HG02759 (cell line): ENCODE data around the gene PREB.
"Not testable (repeated sequence)": the region's sequence is repeated elsewhere in the genome, so short reads cannot be mapped to it uniquely, and the experiment has no call there.

Experiments used
- ATAC-seq: cut with Tn5 transposase; IDR thresholded peaks from one replicate; pipeline ENCODE4 v1.9.1; 2021; ENCODE audit warnings: mild to moderate bottlenecking, moderate library complexity; ENCODE audit not compliant: unreplicated experiment

Gene PREB

GRCh38 chr2:27127883-27128667 is 6.4 kb downstream of the PREB start:
- no peak for ATAC-seq

GRCh38 chr2:27126252-27126710 is 8.2 kb downstream of the PREB start:
- no peak for ATAC-seq

GRCh38 chr2:27125104-27125503 is 9.3 kb downstream of the PREB start:
- ATAC-seq: no peak

- no peak for ATAC-seq
Measured at GRCh38 chr2:27123302-27124150, 10.9 kb downstream of the PREB start, which contains the start of gene ABHD1. TSS of gene ABHD1 (plus strand) at chr2:27123815. CDS start at chr2:27123949, 134 bp downstream.

- ATAC-seq: no peak
Measured at GRCh38 chr2:27122791-27123190, 11.6 kb downstream of the PREB start.

- no peak for ATAC-seq
Measured at GRCh38 chr2:27121906-27122305, 12.5 kb downstream of the PREB start.

- ATAC-seq: not testable (repeated sequence)
Measured at GRCh38 chr2:27119330-27119670, 15.1 kb downstream of the PREB start.

- no peak for ATAC-seq
Measured at GRCh38 chr2:27118525-27119329, 15.7 kb downstream of the PREB start, which contains the start of gene CGREF1. TSS of gene CGREF1 (minus strand) at chr2:27119128. CDS start at chr2:27104366, 14,762 bp downstream.

GRCh38 chr2:27117995-27118524 is 16.4 kb downstream of the PREB start:
- no peak for ATAC-seq

GRCh38 chr2:27115519-27115918 is 18.9 kb downstream of the PREB start:
- ATAC-seq: no peak

- not testable (repeated sequence) for ATAC-seq
Measured at GRCh38 chr2:27111392-27112078, 22.9 kb downstream of the PREB start.

- ATAC-seq: not testable (repeated sequence)
Measured at GRCh38 chr2:27110603-27111352, 23.7 kb downstream of the PREB start.

GRCh38 chr2:27109083-27109482 is 25.4 kb downstream of the PREB start:
- ATAC-seq: no peak

- no peak for ATAC-seq
Measured at GRCh38 chr2:27108221-27108620, 26.2 kb downstream of the PREB start.

- ATAC-seq: no peak
Measured at GRCh38 chr2:27105981-27106380, 28.5 kb downstream of the PREB start.

- no peak for ATAC-seq
Measured at GRCh38 chr2:27102329-27102728, 32.1 kb downstream of the PREB start.

- ATAC-seq: no peak
Measured at GRCh38 chr2:27100036-27100435, 34.4 kb downstream of the PREB start.

GRCh38 chr2:27099334-27099955 is 35.0 kb downstream of the PREB start:
- ATAC-seq: no peak

GRCh38 chr2:27097341-27097740 is 37.1 kb downstream of the PREB start:
- no peak for ATAC-seq
